CD4-positive, alpha-beta T cell treated with Interleukin-2 at 100 ng/mL for 4 hours (primary cell): ENCODE results near the gene MACROD2.

Experiments
- DNase-seq: peaks from one replicate; pipeline ENCODE4 v3.0.0-alpha.2; 2020; ENCODE audit warnings: low spot score

MACROD2 gene

GRCh38 chr20:15446373-15446772, 1451.1 kb downstream of the MACROD2 start:
- DNase-seq, result no peak

DNA sequence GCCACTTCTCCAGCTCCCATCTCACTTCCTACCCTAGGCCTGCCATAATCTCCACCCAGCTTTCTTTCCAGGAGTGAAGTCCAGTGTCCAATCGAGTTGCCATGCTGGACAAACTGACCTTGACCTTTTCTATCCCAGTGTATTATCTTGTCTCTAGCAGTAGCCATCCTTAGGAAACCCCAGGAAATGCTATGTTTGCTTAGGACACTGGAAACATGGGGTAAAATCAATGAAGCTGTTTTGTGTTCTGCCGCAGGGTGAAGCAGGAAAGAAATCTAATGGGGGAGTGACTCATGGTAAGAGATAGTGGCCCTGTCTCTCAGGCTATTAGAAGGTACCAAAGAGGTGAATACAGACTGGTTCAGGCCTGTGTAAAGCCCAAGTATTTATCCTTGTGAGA, 1452.2 kb downstream of the MACROD2 start:
- no peak for DNase-seq

GRCh38 chr20:15449061-15449460, 1453.7 kb downstream of the MACROD2 start:
- no peak for DNase-seq

- DNase-seq, result no peak
Observed at GRCh38 chr20:15451241-15451640, 1455.9 kb downstream of the MACROD2 start.

DNA sequence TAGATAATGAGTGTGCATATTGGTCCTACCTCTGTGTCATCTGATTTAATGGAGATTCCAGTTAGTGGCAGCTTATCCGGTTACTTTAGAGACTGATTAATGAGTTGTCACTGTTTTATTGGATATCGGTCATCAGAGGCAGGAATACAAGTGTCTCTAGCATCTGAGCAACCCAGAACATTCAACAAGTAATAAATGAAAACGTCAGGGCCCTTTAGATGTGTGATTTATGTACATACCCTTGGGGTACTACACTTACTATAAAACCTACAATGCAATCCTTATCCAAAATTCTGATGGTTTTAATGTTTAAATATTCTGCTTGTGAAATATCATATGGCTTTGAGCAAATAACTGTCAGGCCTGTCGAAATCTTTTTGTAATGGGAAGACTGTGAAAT, 1460.0 kb downstream of the MACROD2 start:
- DNase-seq, result no peak

DNA sequence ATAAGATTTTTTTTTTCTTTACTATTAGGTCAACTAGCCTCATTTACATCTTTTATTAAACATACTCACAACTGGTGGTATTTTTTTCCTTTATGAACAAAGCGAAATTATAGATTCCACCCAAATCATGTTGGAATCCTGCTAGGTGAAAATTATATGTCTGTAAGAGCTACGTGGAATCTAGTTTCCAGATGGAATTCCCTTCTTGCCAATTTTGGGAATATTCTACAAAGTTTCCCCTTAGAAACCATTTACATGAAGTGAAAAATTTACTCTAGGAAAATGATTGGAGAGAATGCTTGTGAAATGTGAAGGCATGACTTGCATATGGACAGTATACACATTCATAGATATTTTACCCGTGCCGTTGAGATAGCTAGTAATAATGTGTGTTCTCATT, 1466.6 kb downstream of the MACROD2 start:
- no peak for DNase-seq

- no peak for DNase-seq
Observed at GRCh38 chr20:15475483-15475882, 1480.2 kb downstream of the MACROD2 start.

DNA sequence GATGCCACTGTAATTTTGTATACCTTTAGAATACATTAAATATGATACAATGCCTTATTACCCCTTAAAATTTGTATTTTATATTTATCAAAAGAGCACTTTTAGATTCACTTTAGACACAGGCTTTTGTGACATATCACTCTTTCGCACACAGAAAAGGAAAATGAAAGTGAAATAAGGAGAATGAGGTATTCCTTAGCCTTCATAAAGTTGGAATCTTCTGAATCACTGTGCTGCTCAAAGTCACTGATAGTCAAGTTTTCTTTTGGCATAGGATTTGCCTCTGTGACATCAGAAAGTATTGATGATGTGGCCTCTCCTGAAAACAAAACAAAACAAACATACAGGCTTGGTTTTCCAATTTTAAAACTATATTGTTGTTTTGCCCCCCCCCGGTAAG, 1480.9 kb downstream of the MACROD2 start:
- no peak for DNase-seq

DNA sequence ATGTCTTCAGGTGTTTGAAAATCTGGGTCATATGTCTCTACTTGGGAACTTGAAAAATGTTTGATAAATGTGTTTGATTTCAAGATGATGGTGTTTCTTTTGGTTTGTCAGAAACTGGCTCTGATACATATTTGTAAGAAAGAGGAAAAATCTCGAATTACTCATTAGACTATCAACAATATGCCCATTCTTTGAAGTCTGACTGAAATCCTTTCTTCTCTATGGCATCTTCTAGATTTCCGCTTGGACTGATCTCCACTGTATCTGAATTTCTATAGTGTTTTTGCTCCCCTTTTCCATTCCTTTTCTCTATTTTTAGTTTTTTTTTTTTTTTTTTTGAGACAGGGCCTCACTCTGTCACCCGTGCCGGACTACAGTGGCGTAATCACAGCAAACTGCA, 1481.5 kb downstream of the MACROD2 start:
- no peak for DNase-seq

- DNase-seq, result no peak
Observed at GRCh38 chr20:15482525-15482924, 1487.2 kb downstream of the MACROD2 start.

DNA sequence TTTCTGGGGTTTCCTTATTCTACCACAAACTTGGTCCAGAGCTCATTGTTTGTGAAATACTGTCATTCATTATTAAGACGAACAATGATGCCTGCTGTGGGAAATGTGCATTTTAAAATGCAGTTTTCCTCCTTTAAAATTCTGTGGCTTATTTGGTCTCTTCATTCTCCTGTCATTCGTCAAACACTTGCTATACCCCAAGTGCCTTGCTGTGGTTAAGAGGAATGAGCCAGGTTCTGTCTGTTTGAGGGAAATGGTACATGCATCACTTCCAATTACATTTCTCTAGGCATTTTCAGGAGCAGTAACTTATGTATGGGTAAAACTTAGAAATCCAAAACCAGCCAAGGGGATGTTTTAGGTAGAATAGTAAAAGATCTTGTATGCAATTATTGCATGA, 1490.2 kb downstream of the MACROD2 start:
- no peak for DNase-seq

DNA sequence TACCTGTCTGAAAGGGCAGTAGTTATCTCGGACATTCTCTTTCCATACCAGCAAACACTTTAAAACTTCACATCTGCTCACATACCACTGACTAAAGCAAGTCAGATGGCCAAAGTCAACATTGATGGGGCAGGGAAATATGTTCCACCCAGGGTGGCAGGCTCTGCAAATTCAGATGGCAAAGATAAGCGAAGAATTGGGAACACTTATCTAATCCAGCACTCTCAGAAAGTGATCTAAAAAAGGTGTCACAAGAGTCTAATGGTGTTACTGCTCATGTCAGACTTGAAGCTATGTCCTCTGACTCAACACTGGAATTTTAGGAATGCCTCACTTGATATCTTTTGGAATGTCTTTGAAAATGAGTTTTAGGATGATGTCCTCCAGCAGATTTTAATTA, 1491.7 kb downstream of the MACROD2 start:
- no peak for DNase-seq

GRCh38 chr20:15487682-15488081, 1492.4 kb downstream of the MACROD2 start:
- DNase-seq, result no peak

DNA sequence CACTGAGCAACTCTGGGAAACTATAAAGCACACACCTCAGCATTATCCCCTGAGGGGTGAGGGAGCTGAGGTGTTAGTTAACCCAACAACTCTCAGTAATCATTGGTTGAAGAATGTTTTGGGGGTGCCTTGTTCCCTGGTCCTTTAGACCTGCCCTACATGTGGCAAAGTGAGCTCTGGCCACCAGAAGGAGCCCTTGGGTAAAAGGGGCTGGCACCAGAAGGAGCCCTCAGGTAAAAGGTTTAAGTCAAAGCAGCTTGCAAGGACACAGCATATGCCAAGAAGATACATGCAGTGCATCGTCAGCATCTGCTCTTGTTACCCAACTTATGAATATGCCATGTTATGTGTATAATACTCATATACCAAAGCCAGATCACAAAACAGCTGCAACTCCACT, 1496.3 kb downstream of the MACROD2 start:
- no peak for DNase-seq

DNA sequence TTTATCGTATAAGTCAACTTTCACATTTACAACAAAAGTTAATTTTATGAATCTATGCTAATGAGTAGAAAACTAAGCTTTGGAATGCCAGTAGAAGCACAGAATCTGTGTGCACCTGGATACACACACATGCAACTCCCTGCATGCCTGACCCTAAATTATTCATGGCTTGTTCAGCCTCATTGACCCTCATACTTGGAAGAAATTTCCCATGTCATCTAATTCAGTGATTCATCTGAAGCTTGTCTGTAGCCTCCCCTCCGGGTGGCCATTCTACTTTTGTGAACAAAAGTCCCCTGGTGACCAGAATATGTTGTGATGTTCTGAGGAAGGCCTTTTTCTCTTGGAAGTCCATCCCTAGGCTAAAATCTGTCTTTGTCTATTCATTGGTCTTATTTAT, 1499.5 kb downstream of the MACROD2 start:
- no peak for DNase-seq

DNA sequence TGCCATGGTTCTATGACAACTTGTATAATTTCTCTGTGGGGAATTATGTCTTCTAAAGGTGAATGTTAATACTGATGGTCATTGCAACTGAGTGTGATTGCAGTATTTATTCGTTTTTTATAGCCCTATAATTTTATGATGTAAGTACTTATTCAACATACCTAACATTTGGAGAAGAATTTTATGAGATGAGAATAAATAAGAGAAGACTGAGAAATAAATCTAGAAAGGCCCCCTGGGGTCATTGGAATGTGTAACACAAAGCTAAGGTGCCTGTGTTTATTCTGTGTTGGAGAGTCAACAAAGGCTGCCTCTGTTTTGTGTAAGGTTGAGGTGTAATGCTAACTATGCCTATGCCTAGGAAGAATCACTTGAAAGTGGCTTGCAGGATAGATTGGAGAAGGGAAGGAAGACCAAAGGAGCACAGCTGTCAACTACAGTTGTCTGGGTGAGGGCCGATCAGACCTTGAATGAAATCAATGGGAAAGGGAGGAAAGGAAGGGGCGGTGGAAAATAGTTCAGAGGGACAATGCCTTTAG, 1501.3 kb downstream of the MACROD2 start:
- no peak for DNase-seq

- no peak for DNase-seq
Observed at GRCh38 chr20:15498926-15499325, 1503.6 kb downstream of the MACROD2 start.

- no peak for DNase-seq
Observed at GRCh38 chr20:15506311-15506710, 1511.0 kb downstream of the MACROD2 start.

- DNase-seq, result no peak
Observed at GRCh38 chr20:15507151-15507550, 1511.8 kb downstream of the MACROD2 start.

GRCh38 chr20:15511551-15511950, 1516.2 kb downstream of the MACROD2 start:
- DNase-seq, result no peak

GRCh38 chr20:15512916-15513315, 1517.6 kb downstream of the MACROD2 start:
- no peak for DNase-seq

DNA sequence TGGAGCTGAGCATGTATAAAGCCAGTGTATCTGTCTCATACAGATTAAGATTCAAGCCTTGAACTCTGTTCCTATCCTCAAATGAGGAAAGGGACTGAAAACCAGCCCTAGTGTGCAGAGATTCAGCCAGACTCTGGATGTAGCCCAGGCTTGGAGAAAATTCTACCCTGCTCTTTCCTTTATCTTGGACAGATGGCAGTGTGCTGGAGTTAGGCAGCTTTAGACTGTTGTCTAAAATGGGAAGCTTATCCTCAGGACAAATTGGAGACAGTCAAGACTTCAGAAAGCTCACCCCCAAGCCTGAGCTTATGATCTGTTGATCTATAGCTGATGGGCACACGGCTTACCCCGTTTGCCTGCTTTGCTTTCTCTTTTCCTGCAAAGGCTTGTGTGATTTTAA, 1520.4 kb downstream of the MACROD2 start:
- no peak for DNase-seq

DNA sequence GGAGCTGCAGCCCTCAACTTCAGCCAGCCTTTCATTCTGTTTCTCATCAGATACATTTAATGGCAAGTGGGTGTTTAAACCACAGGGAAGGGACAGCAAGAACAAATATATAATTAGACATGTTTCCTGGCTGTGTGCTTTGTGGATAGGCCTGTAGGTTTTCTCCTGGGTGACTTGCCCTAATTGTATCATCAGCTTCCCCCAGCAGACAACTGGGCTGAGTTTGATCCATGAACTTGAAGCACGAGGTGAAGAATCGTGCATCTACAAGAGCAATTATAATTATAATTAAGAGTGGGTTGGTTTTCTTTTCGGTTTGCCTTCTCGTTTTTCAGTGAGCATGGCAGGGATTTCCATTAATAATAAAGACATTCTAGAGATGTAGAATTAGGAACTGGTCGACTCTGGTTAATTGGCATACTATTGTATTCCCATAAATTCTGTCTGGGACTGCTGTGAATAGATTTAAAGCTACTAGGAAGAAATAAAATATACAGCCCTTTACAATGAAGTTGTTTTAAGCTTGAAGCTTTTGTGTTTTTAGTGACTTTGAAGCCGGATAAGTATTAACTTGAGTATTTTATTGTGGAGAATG, 1525.7 kb downstream of the MACROD2 start:
- DNase-seq, result no peak

- no peak for DNase-seq
Observed at GRCh38 chr20:15523400-15523799, 1528.1 kb downstream of the MACROD2 start.
